Esophagus (tissue), 2 donors: ENCODE measurements around the gene SHC4. TPM values are rescaled to one million over a fixed set of nuclear protein-coding genes. Genes with fewer than 3 reads are reported as not detected.

Experiments
- H3K27ac ChIP-seq, 2 donors: one replicate each; pipeline ENCODE4 v1.5.1; 2013; ENCODE audit warnings: low read depth in 2 of 2, mild to moderate bottlenecking in 2 of 2, inconsistent platforms in 1 of 2, low read length in 1 of 2, moderate library complexity in 1 of 2
- H3K27me3 ChIP-seq, 2 donors: one replicate each; pipeline ENCODE4 v1.6.1; 2013; ENCODE audit warnings: low read length in 2 of 2, control low read depth in 1 of 2, mild to moderate bottlenecking in 1 of 2; ENCODE audit not compliant: insufficient read depth in 2 of 2, control insufficient read depth in 1 of 2
- H3K36me3 ChIP-seq, 2 donors: one replicate each; pipeline ENCODE4 v1.6.1; 2013; ENCODE audit warnings: low read length in 1 of 2; ENCODE audit not compliant: control insufficient read depth in 2 of 2, insufficient read depth in 2 of 2
- H3K4me1 ChIP-seq, 2 donors: one replicate each; pipeline ENCODE4 v1.6.1; 2013; ENCODE audit warnings: low read length in 1 of 2; ENCODE audit not compliant: control insufficient read depth in 2 of 2, insufficient read depth in 2 of 2
- H3K4me3 ChIP-seq, 2 donors: one replicate each; pipeline ENCODE4 v1.5.1; 2013; ENCODE audit warnings: low read length in 2 of 2, mild to moderate bottlenecking in 2 of 2, low read depth in 1 of 2, moderate library complexity in 1 of 2
- H3K9me3 ChIP-seq, 2 donors: one replicate each; pipeline ENCODE4 v1.6.1; 2013; ENCODE audit warnings: mild to moderate bottlenecking in 2 of 2, low read depth in 1 of 2, low read length in 1 of 2, moderate library complexity in 1 of 2; ENCODE audit not compliant: control insufficient read depth in 2 of 2, insufficient read depth in 1 of 2
- WGBS, 2 donors: extraction: QIAGEN DNeasy Blood & Tissue Kit; methylation state at CpG; one replicate each; pipeline ENCODE4 v1.1.7; 2013; 5-methylcytosine and 5-hydroxymethylcytosine counted together
- polyA plus RNA-seq, 2 donors: library from polyadenylated mRNA; stranded (reverse); fragments of 200-250 nt; gene quantifications; one replicate each; pipeline ENCODE4 v1.2.3, GENCODE V29; 2013
- donor health status: healthy with polysubstance abuse.
- donor health status: Bipolar disorder and iron deficiency.

The SHC4 gene
- polyA plus RNA-seq, 2 donors: 0.08 to 0.12 TPM

DNA sequence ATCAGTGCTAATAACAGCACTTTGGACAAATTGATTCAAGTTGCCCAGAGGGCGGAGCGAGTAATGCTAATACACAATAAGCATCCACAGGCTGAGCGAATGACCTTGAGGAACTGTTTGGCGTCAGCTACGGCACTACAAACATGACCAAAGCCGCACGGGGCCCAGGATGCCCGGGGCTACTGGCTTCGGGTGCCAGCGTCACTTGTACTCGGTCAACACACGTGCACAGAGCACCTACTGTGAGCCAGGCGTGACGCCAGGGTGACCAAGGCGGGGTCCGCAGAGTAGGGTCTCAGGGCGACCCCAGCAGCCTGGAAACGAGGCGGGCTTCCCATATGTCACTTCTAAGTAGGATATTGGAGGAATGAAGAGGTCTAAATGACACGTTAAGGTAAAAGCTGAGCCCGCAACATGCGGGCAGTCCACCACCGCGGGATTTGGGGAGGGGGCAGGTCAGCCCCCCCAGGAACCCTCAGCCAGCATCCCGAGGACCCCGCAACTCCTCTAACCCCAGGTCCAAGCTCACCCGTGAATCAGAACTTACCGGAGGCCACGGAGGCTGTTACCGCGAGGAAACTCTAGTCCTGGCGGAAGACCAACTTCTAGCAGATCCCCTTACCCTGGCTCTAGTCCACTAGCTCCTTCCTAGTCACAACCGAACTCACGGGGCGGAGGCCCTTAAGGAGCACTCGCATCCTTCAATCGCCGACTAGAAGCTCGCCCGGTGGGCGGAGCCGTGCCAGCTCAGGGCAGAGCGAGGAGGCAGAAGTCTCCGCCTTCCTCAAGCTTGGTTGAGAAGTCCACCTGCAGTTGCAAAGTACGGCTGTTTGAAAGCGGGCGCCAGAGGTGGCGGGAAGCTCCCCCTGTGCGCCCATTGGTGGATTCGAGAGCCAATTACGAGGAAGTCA, 153.1 kb downstream of the SHC4 start, which contains the start of gene CEP152:
TSS of gene CEP152 (minus strand) at position 656 of the 911 bp plus-strand sequence. CDS start 5,420 bp downstream, outside the sequence.
- H3K4me3 ChIP-seq: peak within 1 kb of the TSS; percentile 84 to 87
- no peaks in the 10 kb centered on the region for H3K36me3 ChIP-seq
- peak within 1 kb of the TSS; percentile 48 to 73 for H3K27ac ChIP-seq
- H3K27me3 ChIP-seq: no peaks in the 10 kb centered on the region
- no peaks in the 10 kb centered on the region for H3K4me1 ChIP-seq
- no peaks in the 10 kb centered on the region for H3K9me3 ChIP-seq
- 0 to 1% methylated on average over 51 of the region's 51 CpGs for WGBS, 2 donors

DNA sequence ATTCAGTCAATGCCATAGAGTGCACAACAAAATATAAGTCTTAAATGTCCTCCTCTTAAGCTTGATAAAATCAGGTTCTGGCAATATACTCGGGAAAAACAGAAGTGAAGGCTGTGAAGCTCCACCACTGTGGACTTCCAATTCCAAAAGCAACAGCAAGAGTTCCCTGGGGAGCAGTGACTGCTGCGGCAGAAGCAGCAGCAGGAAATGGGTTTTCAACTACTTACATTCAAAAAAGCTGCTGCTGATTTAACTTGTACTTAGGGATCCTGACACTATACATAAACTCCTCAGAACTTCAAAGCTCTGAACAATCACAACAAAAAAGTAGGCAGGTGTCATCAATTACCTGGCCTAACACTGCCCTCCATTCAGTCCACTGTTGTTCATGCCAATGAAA, 157.6 kb downstream of the SHC4 start:
- no peaks in the 10 kb centered on the region for H3K36me3 ChIP-seq
- H3K27ac ChIP-seq: no peak overlapping the region
- 60 to 61% methylated on average over 2 of the region's 2 CpGs for WGBS, 2 donors
- no peaks in the 10 kb centered on the region for H3K27me3 ChIP-seq
- H3K9me3 ChIP-seq: no peaks in the 10 kb centered on the region
- no peak overlapping the region for H3K4me3 ChIP-seq
- H3K4me1 ChIP-seq: no peaks in the 10 kb centered on the region

DNA sequence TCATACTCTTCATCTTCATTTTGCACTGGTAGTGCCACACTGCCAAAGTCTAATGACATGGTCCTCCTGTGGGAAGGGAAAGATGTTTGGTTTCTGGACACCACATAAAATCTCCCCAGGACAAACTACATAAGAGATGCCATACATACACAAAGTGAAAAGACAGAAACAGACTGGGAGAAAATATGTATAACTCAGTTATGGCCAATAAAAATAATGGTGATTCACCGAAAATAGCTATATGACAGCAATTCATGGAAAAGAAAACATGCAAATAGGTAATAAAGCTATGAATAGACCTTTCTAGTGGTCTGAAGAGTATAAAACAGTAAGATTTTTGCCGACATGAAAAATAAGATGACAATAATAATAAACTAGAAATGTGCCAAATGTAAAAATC, 158.1 kb downstream of the SHC4 start:
- Histone ChIP-seq H3K36me3 (no peaks in the 10 kb centered on the region), H3K4me3 (no peak overlapping the region), H3K27me3 (no peaks in the 10 kb centered on the region), H3K4me1 (no peaks in the 10 kb centered on the region), H3K27ac (no peak overlapping the region), H3K9me3 (no peaks in the 10 kb centered on the region)
- 65 to 91% methylated on average over 2 of the region's 2 CpGs for WGBS, 2 donors

DNA sequence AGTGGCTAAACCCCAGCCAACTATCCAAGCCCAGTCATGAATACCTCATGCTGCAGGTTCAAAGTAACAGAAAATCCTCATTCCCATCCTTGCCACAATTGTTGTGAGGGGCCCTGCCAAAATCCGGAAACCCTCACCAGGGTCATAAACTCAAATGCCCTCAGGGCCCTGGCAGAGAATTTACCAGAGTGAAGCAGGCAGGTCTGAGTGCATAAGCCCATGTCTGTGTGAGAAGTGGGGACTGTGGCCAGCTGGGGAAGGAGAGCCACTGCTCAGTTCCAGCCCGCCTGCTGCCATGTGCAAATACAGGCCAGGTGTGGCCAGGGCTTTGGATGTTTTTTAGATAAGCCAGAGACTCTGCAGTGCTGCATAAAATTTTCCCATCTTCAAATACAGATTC, 159.8 kb downstream of the SHC4 start:
- H3K27ac ChIP-seq: no peak overlapping the region
- H3K36me3 ChIP-seq: no peaks in the 10 kb centered on the region
- no peaks in the 10 kb centered on the region for H3K9me3 ChIP-seq
- no peaks in the 10 kb centered on the region for H3K4me1 ChIP-seq
- WGBS, 2 donors: 72 to 87% methylated on average over 2 of the region's 2 CpGs
- H3K27me3 ChIP-seq: no peaks in the 10 kb centered on the region
- no peak overlapping the region for H3K4me3 ChIP-seq

DNA sequence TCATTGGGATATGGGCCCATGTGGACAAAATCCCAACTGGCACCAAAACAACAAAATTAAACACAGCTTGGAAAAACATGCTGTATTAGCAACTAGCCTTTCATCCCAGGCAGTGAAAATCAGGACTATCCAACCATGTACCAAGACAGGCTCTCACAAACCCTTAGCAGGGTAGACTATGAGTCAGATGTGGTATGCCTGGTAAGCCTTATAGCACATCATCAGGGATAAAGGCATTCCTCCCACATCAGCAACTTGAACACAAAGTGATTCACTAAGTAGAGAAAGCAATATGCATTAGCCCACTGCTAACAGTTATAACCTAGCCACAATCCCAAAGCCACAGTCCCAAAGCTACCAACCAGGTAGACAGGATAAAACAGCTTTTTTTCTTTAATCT, 160.9 kb downstream of the SHC4 start:
- H3K9me3 ChIP-seq: no peaks in the 10 kb centered on the region
- no peaks in the 10 kb centered on the region for H3K36me3 ChIP-seq
- H3K27me3 ChIP-seq: no peaks in the 10 kb centered on the region
- no peaks in the 10 kb centered on the region for H3K4me1 ChIP-seq
- no peak overlapping the region for H3K27ac ChIP-seq
- no peak overlapping the region for H3K4me3 ChIP-seq

DNA sequence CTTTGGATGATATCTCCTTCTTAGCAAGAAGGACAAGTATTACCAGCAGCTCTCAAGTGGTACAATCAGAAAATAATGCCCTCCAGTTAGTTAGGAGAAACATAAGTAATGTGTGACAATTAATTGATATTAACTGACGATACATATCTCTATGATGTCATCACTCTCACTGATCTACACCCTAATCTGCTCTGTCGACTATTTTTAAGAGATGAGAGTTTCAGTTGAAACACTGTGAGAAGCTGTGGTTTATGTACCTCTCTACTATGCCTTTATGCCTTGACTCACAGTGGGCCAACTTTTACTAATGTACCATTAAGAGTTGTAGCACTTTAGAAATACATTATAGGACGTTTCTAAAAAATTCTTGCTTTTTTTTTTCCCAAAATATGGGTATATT, 161.5 kb downstream of the SHC4 start:
- Histone ChIP-seq H3K9me3 (no peaks in the 10 kb centered on the region), H3K27me3 (no peaks in the 10 kb centered on the region), H3K4me3 (no peak overlapping the region), H3K36me3 (no peaks in the 10 kb centered on the region), H3K27ac (no peak overlapping the region), H3K4me1 (no peaks in the 10 kb centered on the region)
- WGBS, 2 donors: 80 to 81% methylated on average over 3 of the region's 3 CpGs

DNA sequence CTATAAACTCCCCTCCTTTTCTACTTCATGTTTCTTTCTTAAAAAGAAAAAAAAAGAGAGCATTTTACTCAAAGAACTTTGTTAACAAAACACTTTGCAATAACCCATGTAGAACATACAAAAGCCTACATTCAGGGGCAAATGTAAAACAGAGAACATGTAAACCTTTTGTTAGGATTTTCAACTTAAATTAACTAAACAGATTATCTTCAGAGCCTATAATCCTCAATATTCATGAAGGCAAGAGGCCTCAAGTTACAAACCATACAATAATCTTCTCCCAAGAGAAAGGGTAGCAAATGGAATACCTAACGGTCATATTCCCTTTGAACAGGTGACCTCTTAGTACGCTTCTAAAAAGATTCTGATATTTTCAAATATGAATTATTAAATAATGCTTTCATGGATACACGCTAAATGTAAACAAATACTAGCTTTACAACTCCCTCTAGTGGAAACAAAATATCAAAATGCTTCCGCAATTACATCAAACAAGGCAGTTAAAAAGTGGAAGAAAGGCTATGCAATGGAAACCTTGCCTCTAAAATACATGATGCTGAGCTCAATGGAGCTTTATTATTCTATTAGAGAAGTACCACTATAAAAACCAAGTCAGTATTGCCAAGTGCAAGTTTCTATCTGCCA, 162.8 kb downstream of the SHC4 start:
- WGBS, 2 donors: 41 to 42% methylated on average over 4 of the region's 4 CpGs
- no peaks in the 10 kb centered on the region for H3K9me3 ChIP-seq
- H3K27ac ChIP-seq: no peak overlapping the region

DNA sequence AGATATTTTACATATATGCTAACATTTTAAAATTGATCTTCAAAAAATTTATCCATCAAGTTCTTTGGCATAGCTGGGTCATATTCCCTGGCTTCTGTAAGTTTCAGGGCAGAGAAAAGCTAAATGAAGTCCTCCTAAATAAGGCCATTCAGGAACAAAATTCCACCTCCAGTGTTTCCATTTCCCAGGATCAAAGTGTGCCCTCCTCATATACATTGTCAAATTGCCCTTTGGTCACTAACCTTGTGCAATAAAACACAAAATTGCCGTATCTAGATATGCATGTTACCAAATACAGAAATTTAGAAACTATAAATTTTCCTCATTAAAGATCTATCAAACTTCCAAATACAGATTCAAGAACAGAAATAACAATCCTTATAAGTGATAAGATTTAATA, 163.5 kb downstream of the SHC4 start:
- no peaks in the 10 kb centered on the region for H3K4me1 ChIP-seq
- H3K27ac ChIP-seq: no peak overlapping the region
- no peaks in the 10 kb centered on the region for H3K9me3 ChIP-seq
- H3K36me3 ChIP-seq: no peaks in the 10 kb centered on the region
- no peaks in the 10 kb centered on the region for H3K27me3 ChIP-seq
- 85 to 87% methylated on average over 1 of the region's 1 CpG for WGBS, 2 donors
- H3K4me3 ChIP-seq: no peak overlapping the region

More for the DNA sequence above, 162.8 kb downstream of the SHC4 start:
- no peaks in the 10 kb centered on the region for H3K36me3 ChIP-seq
- no peak overlapping the region for H3K4me3 ChIP-seq
- H3K27me3 ChIP-seq: no peaks in the 10 kb centered on the region
- no peaks in the 10 kb centered on the region for H3K4me1 ChIP-seq

DNA sequence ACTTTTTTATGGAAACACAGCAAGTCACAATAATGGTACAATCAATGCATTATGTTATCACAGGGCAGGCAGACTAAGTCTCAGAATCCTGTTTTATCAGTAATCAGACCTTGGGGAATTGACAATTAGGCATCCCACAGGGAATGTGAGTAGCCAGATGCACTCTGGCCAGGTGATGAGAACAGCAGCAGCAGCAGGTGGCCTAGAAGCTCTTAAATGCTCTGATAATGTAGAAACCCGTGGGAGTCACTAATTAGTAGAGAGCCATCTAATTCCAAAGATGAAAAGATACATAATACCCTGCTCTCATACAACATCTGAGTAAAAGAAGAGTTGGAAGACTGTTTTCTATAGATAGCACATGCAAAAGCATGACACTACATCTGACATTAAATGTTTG, 165.4 kb downstream of the SHC4 start:
- Histone ChIP-seq H3K4me3 (no peak overlapping the region), H3K36me3 (no peaks in the 10 kb centered on the region), H3K9me3 (no peaks in the 10 kb centered on the region), H3K27ac (no peak overlapping the region), H3K4me1 (no peaks in the 10 kb centered on the region), H3K27me3 (no peaks in the 10 kb centered on the region)
- 62 to 66% methylated on average over 1 of the region's 1 CpG for WGBS, 2 donors
